HG03095 (cell line): ENCODE measurements around the gene GALNT2.

Experiments used
- ATAC-seq: cut with Tn5 transposase; IDR thresholded peaks from one replicate; pipeline ENCODE4 v1.9.1; 2021; ENCODE audit warnings: moderate library complexity; ENCODE audit not compliant: unreplicated experiment

Gene GALNT2

GRCh38 chr1:230070321-230071208 lies 3.5 kb downstream of the GALNT2 start:
- no peak for ATAC-seq

- ATAC-seq: no peak
These were observed 4.3 kb downstream of the GALNT2 start for GRCh38 chr1:230071316-230071715.

- ATAC-seq: no peak
These were observed 5.3 kb downstream of the GALNT2 start for GRCh38 chr1:230072296-230072695.

- no peak for ATAC-seq
These were observed 5.8 kb downstream of the GALNT2 start for GRCh38 chr1:230072866-230073265.

GRCh38 chr1:230073371-230074035 lies 6.5 kb downstream of the GALNT2 start:
- ATAC-seq: no peak

GRCh38 chr1:230074270-230074669 lies 7.2 kb downstream of the GALNT2 start:
- no peak for ATAC-seq

GRCh38 chr1:230074762-230075161 lies 7.7 kb downstream of the GALNT2 start:
- no peak for ATAC-seq

GRCh38 chr1:230076121-230076520 lies 9.1 kb downstream of the GALNT2 start:
- ATAC-seq: no peak

GRCh38 chr1:230077011-230077410 lies 10.0 kb downstream of the GALNT2 start:
- no peak for ATAC-seq

GRCh38 chr1:230077436-230078213 lies 10.6 kb downstream of the GALNT2 start:
- ATAC-seq: no peak

- ATAC-seq: no peak
These were observed 12.4 kb downstream of the GALNT2 start for GRCh38 chr1:230079199-230080024.

- ATAC-seq: no peak
These were observed 13.8 kb downstream of the GALNT2 start for GRCh38 chr1:230080822-230081221.

GRCh38 chr1:230081751-230082150 lies 14.7 kb downstream of the GALNT2 start:
- ATAC-seq: no peak

- no peak for ATAC-seq
These were observed 15.2 kb downstream of the GALNT2 start for GRCh38 chr1:230082211-230082610.

GRCh38 chr1:230083053-230083452 lies 16.0 kb downstream of the GALNT2 start:
- no peak for ATAC-seq

GRCh38 chr1:230083746-230084407 lies 16.8 kb downstream of the GALNT2 start:
- ATAC-seq: no peak

- ATAC-seq: no peak
These were observed 17.6 kb downstream of the GALNT2 start for GRCh38 chr1:230084408-230085177.

GRCh38 chr1:230085178-230085515 lies 18.1 kb downstream of the GALNT2 start:
- ATAC-seq: no peak

GRCh38 chr1:230086151-230086550 lies 19.1 kb downstream of the GALNT2 start:
- ATAC-seq: no peak
